HG03175 (cell line): ENCODE results near the gene RACK1.

ENCODE experiments used
- ATAC-seq: cut with Tn5 transposase; IDR thresholded peaks from one replicate; pipeline ENCODE4 v1.9.1; 2021; ENCODE audit warnings: mild to moderate bottlenecking, moderate library complexity; ENCODE audit not compliant: unreplicated experiment

Gene RACK1

DNA sequence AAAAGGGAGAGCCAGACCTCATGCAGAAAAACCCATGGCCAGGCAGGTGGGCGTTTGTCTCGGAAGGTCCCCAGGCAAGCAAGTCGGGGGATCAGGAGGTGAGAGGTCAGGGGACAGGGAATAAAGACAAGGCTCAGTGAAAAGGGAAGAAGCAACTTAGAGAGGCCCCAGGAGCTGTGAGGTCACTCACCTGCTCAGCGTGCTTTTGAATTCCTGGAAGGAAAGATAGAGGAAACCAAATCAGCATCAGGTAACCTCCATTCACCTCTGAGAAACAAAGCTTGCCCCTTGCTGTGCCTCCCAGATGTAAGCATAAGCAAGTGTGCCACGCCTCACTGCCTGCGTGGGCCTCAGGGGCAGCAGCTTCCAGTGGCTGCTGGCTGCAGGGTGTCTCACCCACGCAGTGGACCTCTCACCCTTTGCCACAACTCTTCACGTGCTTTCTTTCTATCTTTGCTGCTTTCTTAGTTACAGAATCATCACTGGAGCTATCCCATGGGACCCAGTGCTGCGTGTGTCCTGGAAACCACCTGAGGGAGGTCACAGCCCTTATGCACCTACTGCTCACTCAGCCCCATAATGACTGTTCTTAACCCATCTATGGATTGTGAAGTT lies 44.7 kb downstream of the RACK1 start:
- ATAC-seq: peak; percentile 82

- no peak for ATAC-seq
Measured at GRCh38 chr5:181198106-181198685, 45.5 kb downstream of the RACK1 start.

DNA sequence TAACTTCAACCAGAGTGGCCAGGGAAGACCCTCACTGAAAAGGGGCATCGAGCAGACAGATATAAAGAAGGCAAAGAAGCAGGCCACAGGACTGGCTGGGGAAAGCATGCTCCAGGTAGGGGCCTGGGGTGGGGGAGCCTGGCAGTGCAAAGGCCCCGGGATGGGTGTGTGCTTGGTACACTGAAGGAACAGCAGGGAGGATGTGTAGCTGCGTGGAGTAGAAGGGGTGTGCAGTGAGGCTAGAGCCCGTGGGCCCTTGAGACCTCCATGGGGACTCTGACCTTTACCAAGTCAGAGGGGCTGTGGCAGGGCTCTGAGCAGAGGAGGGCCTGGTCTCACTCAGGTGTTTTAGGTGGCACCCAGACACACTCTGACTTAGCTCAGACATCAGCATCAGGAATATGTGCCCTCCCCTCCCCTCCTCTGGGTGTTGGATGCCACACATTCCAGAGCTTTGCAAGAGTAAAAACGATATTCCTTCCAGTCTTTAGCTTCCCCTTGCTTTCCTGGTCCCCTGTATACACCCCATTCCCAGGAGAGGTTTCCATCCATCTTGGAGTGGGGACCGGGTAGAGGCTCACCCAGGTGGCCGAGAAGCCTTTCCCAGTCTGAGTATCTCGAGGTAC lies 46.3 kb downstream of the RACK1 start:
- ATAC-seq: no peak

DNA sequence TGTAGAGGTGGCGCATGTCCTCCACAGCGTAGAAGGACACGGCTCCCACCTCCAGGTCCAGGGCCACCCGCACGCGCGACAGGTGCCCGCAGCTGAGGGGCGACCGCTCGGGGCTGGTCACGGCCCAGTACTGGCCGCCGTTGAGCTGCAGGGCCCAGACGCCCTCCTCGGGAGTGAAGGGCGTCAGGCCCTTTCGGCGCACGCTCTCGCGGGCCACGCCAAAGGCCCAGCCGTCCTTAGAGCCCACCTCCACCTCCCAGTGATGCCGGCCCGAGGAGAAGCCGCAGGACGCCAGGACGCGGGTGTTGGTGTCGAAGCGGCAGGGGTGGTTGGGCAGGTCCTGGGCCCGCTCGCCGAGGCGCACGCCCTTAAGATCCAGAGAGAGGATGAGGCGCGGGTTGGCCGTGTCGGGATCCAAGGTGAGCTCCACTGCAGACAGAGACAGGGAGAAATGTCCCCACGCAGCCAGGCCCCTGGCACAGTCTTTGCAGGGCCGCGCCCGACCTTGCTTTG lies 48.4 kb downstream of the RACK1 start:
- no peak for ATAC-seq

GRCh38 chr5:181194489-181195248 lies 49.0 kb downstream of the RACK1 start:
- ATAC-seq: no peak

GRCh38 chr5:181193656-181194055 lies 50.0 kb downstream of the RACK1 start:
- no peak for ATAC-seq

DNA sequence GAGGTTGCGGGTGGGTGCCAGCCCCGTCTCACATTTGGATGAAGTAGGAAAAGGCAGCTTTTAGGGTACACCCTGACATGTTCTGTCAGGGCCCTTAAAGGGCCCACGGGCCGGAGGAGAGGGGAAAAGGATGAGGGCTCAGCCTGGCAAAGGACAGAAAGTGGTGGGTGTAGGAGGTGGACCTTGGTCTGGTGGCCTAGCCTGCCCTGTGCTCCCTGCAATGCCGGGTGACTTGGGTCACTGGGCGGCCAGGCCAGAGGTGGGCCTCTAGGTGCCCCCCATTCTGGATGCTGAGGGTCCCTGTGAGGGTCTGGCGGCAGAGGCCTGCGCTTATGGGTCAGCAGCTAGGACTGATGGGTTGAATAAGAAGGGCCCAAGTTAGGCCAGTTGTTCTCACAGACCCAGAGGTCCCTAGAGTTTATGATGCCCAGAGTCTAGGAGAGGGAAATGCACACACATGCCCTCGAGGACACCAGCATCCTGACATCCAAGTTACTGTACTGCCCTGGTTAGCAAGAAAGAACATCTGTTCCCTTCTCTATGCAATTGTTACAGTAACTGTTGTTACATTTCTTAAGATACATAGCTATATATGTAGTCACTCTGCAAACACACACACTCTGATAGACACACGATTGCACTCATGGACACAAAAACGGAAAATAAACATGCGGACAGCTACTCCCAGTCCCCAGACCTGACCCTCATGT lies 51.2 kb downstream of the RACK1 start:
- ATAC-seq: no peak

- peak; percentile 60 for ATAC-seq
Measured at GRCh38 chr5:181191526-181192336, 52.0 kb downstream of the RACK1 start.

DNA sequence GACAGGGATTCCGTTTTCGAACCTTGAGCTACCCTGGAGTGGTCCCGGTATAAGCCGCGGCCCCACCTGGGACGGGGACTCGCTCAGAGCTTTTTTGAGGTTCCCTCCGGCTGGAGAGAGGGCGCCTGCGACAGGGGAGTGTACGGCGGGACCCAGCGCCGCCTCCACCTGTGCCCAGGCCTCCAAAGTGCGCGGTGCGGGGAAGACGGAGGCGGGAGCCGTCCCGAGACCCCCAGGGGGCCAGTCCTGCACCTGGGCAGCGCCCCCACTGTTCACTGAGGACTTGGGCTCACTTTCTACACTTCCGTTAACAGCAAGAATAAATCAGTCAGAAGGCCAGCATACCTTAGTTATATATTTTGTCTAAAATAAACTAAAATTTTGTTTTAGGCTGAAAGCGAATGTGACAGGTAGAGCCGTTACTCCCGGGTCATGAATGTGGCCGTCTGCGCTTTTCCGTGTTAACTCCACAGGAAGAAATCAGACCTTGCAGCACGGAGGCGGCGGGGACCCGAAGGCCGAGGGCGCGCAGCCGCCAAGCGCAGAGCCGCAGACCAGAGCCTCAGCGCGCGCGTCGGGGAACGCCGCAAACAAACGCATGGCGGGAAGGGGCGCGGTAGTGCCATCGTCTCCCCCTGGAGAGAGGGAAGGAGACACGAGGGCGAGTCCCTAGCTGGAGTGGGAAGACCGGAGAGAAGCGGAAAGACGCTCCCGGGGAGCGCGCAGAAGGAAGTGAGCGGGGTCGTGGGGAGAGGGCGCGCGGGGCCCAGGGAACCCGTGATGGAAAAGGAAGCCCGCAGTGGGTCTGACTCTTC lies 52.8 kb downstream of the RACK1 start:
- peak; percentile 7 for ATAC-seq

DNA sequence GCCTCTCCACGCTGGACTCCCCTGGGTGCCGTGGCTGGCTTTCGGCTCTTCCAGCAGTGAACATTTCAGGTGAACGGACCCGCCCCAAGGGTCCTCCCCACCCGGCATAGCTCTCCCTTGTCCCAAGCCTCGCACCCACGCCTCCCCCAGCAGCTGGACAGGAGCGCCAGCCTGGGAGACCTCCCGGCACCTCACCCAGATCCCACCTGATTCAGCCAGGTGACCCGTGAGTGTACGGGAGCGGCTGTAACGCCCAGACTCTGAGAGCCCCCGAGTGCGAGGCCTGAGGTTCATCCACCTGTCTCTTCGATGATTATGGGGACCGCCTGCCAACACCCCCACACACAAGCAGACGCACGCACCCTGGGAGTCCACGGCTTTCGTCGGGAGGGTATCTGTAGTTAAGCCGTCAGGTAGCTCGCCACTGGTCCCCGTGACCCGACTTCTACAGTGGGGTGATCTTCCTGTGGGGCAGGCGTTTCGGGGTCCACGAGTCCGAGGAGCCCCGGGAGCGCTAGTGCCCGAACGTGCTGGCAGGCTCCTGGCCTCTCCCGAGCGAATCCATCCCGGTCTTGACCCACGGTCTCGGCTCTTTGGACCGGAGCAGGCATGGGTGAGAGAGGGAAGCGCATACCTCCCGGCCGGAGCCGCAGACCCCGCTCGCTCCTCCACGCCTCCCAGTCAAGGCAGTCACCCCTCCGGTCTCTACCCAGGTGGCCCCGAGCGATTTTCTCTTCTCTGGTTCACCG lies 53.6 kb downstream of the RACK1 start:
- ATAC-seq: no peak

DNA sequence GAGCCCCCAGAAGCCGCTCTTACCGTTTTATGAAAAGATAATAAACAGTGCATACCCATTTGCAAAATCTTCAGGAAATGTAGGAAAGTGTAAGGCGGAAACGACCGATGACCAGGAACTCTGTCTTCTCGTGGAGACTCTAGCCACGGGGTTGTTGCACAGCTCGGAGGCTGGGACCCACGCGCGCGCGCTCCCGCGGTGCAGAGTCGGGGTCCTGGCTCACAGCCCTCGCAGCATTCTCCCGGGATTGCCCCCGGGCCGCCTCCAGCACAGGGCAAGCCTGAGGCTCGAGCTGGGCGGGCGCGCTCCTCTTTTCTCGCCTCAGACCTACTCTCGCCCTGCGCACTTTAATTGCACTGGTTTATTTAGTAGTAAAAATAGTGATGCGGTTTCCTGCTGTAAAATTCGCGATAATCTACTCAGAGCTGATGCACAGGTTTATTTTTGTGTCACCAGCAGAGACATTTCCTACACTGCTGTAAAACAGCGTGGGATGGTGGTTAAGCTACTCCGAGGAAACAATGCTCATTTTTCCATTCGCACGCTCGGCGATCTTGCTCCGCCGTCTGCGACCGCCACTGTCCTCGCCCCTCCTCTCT lies 54.2 kb downstream of the RACK1 start:
- no peak for ATAC-seq

DNA sequence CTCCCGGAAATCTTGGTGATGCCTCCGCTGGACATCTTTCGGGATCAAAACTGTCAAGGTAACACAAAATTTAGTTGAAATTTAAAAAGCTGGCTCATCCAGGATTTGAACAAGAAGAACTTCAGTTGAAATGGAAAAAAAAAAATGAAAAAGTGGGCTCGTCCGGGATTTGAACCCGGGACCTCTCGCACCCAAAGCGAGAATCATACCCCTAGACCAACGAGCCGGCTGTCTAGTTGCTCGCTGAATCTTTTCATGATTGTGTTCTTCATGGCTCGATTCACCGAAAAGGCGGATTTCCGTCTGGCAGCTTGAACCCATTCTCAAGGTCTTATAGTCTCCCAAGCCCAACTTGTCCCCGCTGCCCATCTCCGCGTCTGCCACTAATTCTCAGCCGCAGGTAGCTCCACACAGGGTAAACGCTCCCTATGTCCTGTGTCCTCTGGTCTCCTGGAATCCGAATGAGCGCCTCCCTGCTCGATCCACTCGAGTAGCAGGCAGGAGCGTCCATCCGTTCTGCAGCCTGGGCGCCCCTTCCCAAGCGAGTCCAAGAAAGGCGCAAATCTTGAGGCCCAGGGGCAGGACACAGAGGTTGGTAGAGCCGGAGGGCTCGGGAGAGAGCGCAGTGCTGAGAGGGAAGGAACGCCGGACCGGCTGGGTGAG lies 54.9 kb downstream of the RACK1 start:
- no peak for ATAC-seq

- ATAC-seq: no peak
Measured at GRCh38 chr5:181187500-181188213, 56.0 kb downstream of the RACK1 start.

GRCh38 chr5:181186986-181187499 lies 56.7 kb downstream of the RACK1 start:
- ATAC-seq: no peak
